Stimulated activated CD4-positive, alpha-beta T cell treated with anti-CD3 and anti-CD28 coated beads, Interleukin-1b, Interleukin-23, amount 100 ng/mL, for 48 hours (primary cell): Measurements from ENCODE around the gene PPP2R5B.

Source experiments
- DNase-seq: peaks from one replicate; pipeline ENCODE4 v3.0.0-alpha.2; 2020

The PPP2R5B gene

DNA sequence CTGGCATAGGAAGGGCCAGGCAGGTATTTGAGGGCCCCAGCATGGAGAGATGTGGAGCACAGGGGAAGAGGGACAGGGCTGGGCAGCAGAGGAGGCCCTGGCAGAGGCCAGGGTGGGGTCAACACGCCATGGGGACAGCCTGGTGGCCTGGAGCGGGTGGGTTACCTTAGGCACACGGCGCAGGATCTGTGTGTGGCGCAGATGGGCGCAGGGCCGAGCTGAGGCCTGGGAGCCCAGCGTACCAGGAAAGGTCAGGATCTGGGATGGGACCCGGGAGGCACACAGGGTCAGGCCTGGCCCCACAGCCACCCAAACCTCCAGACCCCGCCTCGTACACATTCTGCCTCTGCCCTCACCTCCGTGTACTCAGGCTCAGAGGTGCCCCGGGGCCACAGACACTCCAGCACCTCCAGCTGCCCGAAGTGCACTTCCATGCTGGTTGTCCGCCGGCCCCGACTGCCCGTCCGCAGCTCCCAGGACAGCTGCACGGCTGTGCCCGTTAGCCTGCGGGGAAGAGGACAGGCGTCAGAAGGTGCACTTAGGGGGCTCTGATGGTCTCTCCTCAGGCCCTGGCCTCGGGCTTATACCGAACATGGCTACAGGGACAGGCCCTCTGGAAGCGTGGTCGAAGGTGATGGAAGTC is 13.9 kb upstream of the PPP2R5B start:
- DNase-seq: no peak

DNA sequence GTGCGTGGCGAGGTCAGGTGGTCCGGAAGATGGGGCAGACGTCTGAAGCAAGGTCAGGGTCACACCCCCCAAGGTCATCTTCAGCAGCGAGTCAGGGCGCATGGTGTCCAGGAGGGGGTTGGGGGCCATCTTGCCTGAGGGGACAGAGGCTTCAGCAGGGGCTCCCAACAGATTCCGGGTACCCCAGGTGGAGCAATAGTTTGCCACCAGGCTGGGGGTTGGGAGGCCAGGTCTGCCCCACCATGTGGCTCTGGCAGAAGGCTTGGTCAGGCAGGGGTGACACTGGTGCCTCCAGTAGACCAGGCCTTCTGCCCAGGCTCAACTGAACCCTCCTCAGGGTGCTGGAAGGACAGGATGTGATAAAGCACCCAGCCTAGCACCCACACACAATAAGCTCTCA is 13.3 kb upstream of the PPP2R5B start:
- no peak for DNase-seq

DNA sequence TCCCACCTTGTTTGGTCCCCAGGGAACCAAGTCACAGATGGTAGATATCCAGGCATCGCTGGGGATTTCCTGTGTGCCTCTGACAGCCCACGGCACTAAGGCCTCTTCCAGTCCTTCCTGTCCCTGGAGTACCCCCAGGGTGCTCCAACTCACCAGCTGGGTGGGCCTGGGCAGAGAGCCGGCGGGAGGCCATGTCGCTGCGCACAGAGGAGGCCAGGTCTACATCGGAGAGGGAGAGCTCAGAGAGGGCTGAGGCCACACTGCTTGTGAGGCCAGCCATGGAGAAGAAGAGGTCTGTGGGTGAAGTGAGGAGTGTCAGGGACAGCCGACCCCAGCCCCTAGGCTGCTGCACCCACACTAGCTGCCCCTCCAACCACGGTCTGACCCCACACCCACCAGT is 12.8 kb upstream of the PPP2R5B start:
- DNase-seq: no peak

DNA sequence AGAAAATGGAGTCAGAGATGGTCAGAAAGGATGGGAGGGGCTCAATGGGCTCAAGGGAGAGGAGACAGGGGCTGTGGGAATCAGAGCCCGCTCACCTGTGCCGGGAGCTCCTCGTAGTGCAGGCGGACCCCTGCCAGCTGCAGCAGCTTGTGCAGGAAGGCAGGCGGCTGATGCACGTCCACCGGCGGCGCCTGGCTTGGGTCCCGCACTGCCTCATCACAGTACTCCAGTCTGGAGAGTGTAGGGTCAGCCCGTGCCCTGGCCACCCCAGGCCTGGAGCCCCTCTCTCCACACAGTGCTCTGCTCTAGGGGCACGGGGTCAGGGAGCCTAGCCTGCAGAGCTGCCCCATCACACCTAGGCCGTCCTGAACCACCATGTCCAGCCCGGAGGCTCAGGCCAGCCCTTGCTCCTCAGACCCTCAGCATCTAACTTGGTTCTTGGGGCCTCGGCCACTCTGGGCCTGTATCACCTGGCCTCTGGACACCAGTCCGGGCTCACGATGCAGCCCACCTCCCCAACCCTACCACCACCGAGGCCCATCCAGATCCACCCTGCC is 11.2 kb upstream of the PPP2R5B start:
- DNase-seq: no peak

DNA sequence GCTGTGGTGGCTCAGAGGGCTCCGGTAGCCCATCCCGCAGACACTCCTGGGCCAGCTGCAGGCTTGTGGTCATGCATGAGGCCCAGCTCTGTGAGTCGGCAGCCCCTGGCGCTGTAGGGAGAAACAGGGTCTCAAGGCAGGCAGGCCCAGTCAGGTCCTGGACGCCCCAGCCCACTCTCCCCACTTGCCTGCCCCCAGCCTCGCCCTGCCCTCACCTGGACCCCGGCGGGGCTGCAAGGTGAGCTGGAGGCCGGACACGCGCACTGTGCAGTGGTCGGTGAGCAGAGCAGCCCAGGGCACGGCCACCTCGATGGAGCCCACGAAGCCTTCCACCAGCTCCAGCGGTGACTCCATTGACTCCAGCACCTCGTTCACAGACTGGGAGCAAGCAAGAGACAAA is 10.4 kb upstream of the PPP2R5B start:
- DNase-seq: no peak

DNA sequence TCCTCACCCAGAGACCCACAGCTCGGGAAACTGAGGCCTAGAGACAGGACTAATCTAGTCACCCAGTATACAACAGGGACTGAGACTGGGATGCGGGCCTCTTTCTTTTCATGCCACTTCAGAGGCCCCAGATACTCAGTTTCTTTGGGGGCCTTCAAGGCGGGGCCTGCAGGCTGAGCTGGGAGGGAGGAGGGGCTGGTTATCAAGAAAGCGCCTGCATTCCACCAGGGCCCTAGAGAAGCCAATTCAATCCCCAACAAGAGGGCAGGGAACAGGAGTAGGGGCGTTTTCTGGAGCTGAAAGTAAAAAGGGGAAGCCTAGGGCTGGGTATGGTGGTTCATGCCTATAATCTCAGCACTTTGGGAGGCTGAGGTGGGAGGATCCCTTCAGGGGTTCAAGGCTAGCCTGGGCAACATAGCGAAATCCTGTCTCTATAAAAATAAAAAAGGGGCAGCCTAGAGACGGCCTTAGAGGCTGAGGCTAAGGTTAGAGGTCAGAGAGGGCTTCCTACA is 9.1 kb upstream of the PPP2R5B start:
- no peak for DNase-seq

DNA sequence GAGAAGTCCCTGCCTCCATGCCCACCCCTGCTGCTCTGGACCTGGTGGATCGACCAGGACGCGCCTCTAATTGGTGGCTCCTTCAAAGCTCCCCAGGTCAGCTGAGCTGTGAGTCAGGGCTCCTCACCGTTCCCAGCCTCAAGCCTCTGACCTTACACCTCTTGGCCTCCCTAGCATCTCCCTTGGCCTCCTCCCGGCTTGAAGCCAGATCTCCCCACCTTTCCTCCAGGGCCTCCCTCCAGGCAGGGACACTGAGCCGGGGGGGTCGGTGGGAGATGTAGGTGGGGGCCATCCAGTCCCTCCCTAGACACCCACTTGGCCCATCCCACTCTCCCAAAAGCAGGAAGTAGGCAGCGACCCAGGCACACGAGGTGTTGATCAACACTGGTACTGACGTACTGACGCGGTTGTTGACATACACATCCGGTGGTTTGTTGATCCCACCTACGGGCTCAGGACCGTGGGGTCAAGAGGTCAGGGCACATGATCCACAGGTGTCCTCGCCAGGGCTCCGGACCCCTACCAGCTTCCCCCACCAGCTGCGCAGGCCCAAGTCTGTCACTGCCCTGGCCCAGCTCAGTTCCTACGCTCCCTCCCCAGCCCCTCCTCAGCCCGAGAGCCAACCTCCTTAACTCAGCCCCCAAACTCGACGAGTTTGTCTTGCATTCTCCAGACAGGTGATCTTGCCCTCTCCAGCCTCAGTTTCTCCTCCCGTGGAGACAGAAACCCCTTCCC is 8.3 kb upstream of the PPP2R5B start:
- DNase-seq: no peak

DNA sequence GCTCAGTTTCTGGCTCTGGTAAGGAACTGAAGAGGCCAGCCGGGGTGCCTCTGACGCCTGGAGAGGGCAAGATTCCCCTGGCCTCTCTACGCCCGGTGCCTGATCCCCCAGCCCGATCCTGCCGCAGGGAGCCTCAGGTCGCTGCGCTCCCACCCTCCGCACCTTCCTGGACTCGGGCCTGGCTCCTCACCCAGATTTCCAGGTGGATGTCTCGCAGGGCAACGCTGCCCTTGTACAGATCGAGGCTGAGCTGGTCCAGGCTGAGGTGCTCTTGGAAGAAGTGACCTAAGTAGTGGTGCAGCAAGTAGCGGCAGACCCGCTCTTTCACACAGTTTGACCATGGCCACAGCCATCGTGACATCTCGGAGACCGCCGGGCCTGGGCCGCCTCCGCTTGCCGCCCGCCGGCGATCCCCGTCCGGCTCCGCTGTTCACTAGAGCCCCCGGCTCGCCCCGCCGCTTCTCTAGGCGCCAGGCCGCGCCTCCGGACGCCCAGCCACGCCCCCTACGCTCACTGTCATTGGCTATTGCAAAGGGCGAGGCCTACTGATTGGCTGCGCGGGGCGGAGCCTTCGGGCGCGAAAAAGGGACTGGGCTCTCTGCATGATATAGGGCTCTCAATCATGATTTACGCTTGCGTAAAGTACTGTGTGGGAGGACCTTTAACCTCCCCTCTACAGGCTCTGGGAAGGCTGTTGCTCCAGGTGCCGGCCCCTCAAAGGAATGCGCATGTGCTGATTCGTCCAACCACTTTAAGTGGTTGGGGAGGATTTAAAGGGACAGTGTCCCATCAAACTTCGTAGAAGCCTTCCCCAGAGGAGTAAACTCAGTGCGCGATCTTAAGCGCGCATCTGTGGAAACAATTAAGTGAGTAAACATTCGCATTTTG is 7.5 kb upstream of the PPP2R5B start, which contains the start of gene ATG2A:
Gene ATG2A, minus strand, starts transcription at position 435 of the 888 bp plus-strand sequence. Its CDS starts 74 bp downstream, at position 361.
- DNase-seq: peak; percentile 99

DNA sequence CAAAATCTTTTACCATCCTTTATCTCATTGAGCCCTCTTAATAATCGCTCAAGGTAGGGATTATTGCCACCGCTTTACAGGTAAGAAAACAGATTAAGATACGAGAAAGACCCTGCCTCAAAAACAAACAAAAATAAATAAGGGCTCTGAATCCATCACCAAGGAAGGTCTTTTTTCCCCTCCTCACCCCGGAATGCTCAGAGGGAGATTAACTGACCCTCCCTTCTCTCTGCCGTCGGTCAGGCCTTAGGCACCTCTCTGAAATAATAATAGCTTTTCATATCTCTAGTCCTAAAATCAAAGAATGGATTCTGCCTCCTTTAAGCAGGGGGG is 6.9 kb upstream of the PPP2R5B start:
- no peak for DNase-seq

DNA sequence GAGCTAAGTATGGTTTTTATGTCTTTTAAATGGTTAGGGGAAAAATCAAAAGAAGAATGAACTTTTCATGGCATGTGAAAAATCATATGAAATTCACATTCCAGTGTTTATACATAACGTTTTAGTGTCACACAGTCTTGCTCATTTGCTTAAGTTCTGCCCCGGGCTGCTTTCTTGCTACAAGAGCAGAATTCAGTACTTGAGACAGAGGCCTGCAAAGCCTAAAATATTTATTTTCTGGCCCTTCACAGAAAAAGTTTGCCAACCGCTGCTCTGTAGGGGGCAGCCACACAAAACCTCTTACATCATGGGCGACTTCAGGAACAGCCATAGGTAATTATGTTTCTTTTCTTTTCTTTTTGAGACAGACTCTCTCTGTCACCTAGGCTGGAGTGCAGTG is 6.5 kb upstream of the PPP2R5B start:
- DNase-seq: no peak

DNA sequence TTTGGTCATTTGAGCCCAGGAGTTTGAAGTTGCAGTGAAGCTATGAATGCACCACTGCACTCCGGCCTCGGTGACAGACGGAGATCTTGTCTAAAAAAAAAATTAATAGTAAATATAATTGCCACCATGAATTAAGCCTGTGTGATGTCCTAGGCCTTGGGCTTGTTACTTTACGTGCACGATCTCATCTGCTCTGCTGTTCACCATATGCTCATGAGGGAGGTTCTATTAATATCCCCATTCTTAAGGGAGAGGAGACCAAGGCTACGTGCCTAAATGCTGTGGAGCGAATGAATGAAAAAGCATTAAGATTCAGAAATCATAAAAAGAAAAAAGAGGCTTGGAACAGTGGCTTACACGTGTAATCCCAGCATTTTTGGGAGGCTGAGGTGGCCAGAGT is 4.9 kb upstream of the PPP2R5B start:
- DNase-seq: no peak

DNA sequence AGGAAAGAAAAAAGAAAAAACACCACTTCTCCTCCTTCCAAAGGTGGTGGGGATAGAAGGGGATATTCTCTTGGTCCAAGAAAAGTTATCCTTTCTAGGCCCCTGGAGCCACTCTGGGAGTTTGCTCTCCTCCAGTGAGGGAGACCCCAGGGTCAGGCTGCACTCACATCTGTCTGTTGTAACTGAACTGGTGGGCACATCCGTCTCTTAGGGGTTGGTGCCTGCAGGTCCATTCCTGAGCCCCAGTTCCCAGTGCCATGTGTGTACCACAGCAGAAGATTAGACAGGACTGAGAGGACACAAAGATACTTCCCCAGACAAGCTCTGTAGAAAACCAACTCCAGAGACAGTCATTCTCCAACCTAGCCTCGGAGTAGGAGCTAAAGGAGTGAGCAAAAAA is 4.4 kb upstream of the PPP2R5B start:
- DNase-seq: no peak

DNA sequence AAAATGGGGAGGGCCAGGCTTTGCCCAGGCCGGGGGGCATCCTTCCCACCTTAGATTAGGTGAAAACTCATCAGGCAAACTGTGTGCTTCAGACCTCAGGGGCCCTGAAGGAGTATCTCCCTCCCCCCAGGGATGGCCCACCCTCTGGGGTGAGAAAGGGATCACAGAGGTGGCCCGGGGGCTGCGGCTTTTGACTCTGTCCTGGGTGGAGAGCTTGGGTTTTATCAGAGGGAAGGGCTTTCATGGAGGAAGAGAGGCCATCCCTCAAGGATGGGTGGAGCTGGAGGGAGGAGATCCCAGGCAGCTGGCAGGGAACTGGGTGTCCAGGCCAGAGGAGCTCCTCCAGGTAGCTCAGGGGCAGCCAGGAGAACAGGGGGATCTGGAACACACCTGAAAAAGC is 3.1 kb upstream of the PPP2R5B start:
- DNase-seq: no peak

DNA sequence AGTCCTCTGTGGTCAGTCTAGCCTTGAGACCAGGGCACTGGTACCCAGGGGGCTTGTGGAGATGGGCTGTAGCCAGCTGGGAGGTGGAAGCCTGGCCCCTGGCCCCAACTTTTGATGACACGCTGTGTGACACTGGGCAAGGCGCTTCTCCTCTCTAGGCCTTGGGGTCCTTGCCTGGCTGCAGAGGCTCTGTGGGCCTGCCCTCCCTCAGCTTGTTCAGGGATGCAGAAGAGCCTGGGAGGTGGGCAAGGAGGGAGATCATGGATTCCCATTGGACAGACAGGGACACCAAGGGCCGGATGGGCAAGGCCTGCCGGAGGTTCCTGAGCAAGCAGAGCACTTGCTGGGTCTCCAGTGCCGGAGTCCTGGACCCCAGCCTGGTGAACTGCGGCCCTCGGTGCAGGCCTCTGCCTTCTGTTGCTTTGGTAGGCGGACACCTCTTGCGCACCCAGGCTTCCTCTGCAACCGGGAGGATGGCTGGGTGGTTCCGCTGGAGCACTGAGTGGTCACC is 1.3 kb upstream of the PPP2R5B start:
- no peak for DNase-seq

DNA sequence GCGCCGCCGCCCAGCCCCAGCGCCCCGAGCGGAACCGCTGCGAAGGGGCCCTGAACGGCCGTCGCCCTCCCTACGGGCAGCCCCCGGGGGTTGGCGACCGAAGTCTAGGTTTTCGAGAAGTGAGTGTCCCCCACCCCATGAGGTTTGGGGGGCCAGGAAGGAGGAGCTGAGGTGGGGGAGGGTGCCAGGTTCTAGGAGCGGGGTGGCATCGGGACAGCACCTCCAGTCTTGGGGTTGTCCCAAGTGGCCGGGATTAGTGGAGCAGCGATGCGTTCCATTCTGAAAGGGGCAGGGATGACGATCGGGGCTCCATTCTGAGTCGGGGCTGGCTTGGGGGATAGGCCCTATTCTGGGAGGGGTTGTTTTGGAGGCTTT is 408 bp downstream of the PPP2R5B start:
- no peak for DNase-seq

DNA sequence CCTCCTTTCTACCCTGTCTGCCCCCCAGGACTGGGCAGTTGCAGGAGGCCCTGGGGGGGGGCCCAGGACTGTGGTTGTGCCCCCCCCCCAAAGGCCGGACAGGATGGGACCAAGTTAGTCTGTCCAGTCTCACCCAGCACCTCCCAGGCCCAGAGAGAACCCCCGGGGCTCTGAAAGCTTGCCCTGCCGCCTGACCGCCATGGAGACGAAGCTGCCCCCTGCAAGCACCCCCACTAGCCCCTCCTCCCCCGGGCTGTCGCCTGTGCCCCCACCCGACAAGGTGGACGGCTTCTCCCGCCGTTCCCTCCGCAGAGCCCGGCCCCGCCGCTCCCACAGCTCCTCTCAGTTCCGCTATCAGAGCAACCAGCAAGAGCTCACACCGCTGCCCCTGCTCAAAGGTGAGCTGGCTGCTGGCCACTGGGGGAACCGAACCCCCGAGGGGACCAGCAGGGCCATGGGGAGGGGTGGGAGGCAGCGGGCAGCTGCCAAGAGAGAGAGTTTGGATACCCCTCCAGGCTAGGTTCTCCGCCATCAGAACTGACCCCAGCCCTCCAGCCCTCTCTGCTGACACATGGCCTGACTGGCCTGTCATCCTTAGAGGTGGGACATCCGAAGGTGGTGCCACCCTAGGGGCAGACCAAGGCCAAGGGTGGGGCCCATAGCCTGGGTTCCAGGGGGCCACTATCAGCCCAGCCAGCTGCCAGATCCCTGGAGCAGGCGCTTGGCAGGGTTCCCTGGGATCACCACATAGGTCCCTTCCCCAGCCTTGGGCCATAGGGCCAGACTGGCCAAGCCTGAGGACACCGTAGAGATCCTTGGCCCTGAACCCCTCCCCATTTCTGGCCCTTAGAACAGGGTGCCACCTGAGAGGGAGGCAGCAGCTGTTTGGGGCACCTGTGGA is 1.3 kb downstream of the PPP2R5B start:
- DNase-seq: no peak

DNA sequence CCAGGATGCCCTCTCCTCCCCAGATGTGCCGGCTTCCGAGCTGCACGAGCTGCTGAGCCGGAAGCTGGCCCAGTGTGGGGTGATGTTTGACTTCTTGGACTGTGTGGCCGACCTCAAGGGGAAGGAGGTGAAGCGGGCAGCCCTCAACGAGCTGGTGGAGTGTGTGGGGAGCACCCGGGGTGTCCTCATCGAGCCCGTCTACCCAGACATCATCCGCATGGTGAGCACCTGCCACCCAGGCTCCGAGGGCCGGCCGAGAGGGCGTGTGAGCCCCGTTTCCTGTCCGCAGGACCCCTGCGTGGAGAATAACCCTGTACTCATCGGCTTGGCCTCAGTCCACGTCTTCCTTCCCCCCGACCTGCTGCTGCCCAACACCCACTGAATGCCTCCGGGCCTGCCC is 2.2 kb downstream of the PPP2R5B start:
- no peak for DNase-seq

DNA sequence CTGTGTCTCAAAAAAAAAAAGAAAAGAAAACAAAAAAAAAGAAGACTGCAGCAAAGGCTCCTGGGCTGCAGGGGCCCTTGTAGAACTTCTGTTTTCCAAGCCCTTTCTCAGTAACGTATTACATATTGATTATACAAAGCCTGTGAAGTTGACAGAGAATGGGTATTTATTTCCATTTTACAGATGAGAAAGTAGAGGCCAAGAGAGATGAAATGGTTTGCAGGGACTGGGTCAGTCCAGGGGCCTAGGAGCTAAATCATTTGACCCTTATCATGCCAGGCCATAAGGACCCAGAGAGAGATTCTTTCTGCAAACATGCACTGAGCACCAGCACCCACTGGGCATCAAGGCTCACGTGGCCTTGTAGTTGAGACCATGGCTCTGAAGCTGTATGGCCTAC is 4.5 kb downstream of the PPP2R5B start:
- no peak for DNase-seq

DNA sequence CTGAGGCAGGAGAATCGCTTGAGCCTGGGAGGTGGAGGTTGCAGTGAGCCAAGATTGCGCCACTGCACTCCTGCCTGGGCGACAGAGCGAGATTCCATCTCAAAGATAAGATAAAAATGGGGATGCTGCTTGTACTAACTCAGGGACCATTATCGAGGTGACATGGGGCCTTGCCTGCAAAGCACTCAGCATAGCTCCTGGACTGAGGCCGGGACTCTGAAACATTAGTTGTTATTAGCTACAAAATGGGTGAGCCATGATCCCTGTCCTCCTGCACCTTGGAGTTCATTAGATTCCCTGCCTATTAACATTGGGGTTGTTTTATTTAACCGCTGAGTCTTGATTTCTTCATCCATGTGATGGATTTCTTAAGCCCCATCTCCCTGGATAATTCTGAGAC is 5.1 kb downstream of the PPP2R5B start:
- no peak for DNase-seq

DNA sequence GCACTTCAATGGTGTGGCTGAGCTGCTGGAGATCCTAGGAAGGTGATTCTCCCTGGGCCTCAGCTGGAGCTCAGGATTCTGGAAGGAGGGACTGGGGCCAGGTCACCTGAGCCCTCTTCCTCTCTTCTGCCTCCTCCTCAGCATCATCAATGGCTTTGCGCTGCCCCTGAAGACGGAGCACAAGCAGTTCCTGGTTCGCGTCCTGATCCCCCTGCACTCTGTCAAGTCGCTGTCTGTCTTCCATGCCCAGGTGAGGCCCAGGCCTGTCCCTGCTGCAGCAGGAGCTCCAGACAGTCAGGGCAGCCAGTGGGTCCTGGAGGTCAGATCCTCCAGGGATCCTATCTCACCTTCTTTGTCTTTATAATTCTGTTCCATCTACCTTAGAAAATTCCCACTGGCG is 5.9 kb downstream of the PPP2R5B start:
- DNase-seq: no peak

DNA sequence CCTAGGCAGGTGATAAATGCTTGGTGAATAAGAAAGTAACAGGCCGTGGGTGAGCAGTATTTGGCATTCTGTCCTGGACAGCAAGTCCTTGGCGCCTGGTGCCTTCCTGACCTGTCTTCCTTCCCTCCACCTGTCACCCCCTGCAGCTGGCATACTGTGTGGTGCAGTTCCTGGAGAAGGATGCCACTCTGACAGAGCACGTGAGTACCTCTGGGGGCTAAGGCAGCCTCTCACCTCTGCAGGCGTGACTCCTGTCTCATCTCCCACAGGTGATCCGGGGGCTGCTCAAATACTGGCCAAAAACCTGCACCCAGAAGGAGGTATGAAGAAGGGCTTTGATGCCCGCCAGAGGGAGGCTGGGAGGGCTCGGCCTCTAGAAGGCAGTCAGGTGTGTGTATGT is 6.8 kb downstream of the PPP2R5B start:
- no peak for DNase-seq

DNA sequence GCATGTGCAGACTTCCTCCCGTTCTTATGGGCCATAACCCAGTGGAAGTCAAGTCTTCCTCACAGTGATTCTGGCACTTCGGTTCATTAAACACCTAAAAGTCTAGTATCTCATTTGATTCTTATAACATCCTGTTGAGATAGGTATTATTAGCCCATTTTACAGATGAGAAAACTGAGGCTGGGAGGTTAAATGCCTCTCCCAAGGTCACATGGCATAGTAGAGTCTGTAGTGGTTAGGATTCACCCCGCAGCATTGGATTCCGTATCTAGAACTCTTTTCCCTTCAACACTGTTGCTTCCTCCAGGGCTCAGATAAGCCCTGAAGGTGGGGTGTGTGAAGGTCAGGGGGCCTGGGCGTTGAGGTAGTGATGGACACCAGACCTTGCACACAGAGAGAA is 7.8 kb downstream of the PPP2R5B start:
- DNase-seq: no peak
